PC-3 (cell line): Measurements from ENCODE around the gene PABPC1L2B.
"Not testable (repeated sequence)": the region's sequence is repeated elsewhere in the genome, so short reads cannot be mapped to it uniquely, and the experiment has no call there.

Experiments
- CTCF ChIP-seq: fragments of 300-600 bp; sonication (generic); conservative IDR thresholded peaks from 2 replicates; pipeline ENCODE4 v1.5.1; 2017; ENCODE audit warnings: antibody characterized with exemption, low read depth, mild to moderate bottlenecking, low read length
- EZH2 ChIP-seq: fragments of 300-600 bp; sonication (generic); IDR thresholded peaks from one replicate; pipeline ENCODE4 v1.6.1; 2017; ENCODE audit warnings: antibody characterized with exemption, mild to moderate bottlenecking, low read length; ENCODE audit not compliant: unreplicated experiment

- not testable (repeated sequence) for TF ChIP-seq CTCF, EZH2
Measured at GRCh38 chrX:72980894-72981469, 21.8 kb upstream of the PABPC1L2B start.
